AG09309 (cell line): ENCODE measurements around the gene ERCC5.

Experiments
- DNase-seq: peaks from one replicate; pipeline ENCODE4 v3.0.0-alpha.2; 2010; ENCODE audit warnings: low read depth
- H3K4me3 ChIP-seq: 2 replicates; pipeline ENCODE4 v1.5.1; 2011; ENCODE audit warnings: mild to moderate bottlenecking, low read depth, low read length, moderate library complexity; ENCODE audit not compliant: control insufficient read depth
- TF ChIP-seq, protein P1 (sequence below): IDR thresholded peaks from 2 replicates; pipeline ENCODE4 v1.5.1; 2011; ENCODE audit warnings: mild to moderate bottlenecking, low read depth, low read length, inconsistent platforms; ENCODE audit not compliant: insufficient read depth, control insufficient read depth; ENCODE audit errors: missing control alignments

Gene ERCC5

DNA sequence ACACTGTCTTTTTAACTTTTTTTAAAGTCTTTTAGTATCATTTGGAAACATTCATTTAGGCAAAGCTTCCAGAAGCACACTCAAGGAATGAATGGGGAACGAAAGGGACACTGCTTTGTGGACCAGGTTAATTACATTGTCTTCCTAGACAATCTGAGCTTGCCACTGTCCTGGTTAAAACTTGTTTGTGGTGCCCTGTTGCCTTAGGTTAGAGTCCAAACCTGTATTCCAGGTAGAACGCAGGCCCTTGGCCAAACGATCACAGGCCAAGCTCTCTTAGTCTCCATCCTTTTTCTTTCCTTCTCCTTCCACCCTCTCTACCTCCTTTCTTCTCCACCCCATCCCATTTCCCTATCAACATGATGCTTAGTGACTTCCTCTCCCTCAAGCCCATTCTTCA, 66.8 kb downstream of the ERCC5 start:
- TF ChIP-seq, protein P1, sequence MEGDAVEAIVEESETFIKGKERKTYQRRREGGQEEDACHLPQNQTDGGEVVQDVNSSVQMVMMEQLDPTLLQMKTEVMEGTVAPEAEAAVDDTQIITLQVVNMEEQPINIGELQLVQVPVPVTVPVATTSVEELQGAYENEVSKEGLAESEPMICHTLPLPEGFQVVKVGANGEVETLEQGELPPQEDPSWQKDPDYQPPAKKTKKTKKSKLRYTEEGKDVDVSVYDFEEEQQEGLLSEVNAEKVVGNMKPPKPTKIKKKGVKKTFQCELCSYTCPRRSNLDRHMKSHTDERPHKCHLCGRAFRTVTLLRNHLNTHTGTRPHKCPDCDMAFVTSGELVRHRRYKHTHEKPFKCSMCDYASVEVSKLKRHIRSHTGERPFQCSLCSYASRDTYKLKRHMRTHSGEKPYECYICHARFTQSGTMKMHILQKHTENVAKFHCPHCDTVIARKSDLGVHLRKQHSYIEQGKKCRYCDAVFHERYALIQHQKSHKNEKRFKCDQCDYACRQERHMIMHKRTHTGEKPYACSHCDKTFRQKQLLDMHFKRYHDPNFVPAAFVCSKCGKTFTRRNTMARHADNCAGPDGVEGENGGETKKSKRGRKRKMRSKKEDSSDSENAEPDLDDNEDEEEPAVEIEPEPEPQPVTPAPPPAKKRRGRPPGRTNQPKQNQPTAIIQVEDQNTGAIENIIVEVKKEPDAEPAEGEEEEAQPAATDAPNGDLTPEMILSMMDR: no peak
- DNase-seq: no peak
- no peak overlapping the region for H3K4me3 ChIP-seq

DNA sequence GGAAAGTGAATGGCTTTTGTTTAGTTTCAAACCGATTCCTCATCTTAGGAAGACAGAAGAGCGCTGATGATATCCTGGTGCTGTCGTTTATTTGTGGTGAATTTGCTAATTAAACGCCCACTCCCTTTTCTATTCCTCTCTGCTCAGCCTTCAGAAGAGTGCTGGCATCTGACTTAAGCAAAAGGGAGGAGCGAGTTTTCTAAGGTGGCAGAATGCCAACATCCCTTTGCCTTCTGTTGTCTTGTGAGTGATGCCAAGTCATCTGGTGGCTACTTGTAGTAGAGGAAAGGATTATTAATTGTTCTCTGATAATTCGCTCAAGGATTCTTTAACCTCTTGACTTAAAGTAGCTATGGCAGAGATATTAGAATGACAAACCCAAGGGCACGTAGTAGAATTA, 68.1 kb downstream of the ERCC5 start:
- no peak for DNase-seq
- no peak overlapping the region for H3K4me3 ChIP-seq
- TF ChIP-seq, protein P1: no peak

DNA sequence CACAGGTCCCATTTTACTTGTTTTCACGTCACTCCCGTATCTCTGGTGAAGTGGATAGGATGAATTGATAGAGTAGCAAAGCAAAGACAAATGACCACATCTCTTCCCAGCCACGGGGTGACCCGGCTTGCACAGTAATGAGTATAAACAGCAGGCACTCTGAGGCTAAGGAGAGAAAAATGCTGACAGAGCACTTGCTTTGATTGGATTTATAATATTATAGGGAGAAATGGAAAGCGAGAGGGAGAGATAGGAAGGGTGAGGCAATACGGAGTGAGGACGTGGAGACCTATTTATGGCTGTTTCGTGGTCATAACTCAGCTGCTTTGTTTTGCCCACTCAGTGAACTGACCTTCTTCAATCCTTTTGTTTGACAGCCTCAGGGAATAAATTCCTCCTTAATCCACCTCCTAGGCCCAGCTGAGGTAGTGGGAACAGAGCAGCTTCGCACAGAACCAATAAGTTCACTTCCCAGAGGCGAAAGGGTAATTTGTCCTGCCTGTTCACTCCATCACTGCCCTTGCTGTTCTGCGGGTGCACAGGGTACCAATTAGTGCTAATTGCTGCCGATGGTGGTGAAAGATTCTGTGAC, 68.6 kb downstream of the ERCC5 start:
- TF ChIP-seq, protein P1: no peak
- H3K4me3 ChIP-seq: no peak overlapping the region
- no peak for DNase-seq

DNA sequence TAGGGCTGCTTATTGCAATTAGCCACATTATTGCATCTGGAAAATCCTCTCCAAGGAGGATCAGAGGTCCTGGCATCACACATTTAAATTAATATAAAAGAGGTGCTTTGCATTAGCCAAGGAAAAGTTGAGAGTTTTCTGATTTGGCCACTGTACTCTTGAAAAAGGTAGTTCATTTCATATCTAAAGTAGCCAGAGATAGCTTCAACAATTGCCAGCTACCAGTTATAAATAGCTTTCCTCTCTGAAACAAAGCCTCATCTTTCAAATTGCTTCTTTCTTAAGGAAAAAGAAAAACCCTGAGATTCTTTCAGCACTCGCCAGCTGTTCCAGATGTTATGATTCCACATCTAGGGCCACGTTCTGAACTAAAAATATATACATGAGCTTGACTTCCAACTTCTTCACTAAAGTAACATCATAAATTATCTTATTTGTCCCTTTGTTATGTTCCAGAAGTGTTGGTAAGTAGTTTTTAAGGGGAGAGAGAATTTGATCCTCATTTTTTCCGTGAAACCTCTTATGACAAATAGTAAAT, 69.6 kb downstream of the ERCC5 start:
- no peak overlapping the region for H3K4me3 ChIP-seq
- DNase-seq: no peak
- TF ChIP-seq, protein P1: no peak

DNA sequence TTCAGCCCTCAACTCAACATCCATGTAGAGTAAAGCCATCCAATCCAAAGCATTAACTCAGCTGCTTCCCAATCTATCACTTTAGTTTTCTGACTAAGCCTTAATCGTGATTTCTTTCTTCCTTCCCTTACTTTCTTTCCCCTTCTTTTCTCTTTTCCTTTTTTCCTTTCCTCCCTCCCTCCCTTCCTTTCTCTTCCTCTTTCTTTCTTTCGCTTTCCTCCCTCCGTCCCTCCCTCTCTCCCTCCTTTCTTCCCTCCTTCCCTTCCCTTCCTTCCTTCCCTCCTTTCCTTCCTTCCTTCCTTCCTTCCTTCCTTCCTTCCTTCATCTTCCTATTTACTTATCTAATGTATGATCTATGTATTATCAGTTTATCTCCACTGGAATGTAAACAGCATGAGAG, 71.2 kb downstream of the ERCC5 start:
- no peak for DNase-seq
- H3K4me3 ChIP-seq: no peak overlapping the region
- TF ChIP-seq, protein P1: no peak

DNA sequence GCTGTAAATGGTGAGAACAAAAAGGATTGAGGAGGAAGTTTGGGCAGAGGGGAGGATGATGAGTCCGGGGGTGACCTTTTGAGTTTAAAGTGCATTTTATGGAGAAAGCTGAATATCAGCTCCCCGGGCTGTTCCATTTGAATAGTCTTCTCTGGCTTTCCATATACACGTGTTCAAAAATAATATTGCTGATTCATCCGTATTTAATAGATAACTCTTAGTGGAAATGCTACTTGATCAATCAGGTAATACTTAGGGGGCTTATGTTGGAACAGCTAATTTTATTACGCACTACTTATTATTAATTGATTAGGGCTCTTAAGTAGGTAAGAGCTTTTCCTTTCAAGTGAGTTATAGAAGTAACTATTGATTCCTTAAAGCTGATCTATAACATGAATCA, 76.4 kb downstream of the ERCC5 start:
- DNase-seq: no peak
- no peak overlapping the region for H3K4me3 ChIP-seq
- TF ChIP-seq, protein P1: no peak
